HG03565 (cell line): ENCODE data around the gene PCSK4.
"Not testable (repeated sequence)": the region's sequence is repeated elsewhere in the genome, so short reads cannot be mapped to it uniquely, and the experiment has no call there.

Source experiments
- ATAC-seq: cut with Tn5 transposase; IDR thresholded peaks from one replicate; pipeline ENCODE4 v1.9.1; 2021; ENCODE audit warnings: mild to moderate bottlenecking, moderate library complexity; ENCODE audit not compliant: unreplicated experiment

Gene PCSK4

DNA sequence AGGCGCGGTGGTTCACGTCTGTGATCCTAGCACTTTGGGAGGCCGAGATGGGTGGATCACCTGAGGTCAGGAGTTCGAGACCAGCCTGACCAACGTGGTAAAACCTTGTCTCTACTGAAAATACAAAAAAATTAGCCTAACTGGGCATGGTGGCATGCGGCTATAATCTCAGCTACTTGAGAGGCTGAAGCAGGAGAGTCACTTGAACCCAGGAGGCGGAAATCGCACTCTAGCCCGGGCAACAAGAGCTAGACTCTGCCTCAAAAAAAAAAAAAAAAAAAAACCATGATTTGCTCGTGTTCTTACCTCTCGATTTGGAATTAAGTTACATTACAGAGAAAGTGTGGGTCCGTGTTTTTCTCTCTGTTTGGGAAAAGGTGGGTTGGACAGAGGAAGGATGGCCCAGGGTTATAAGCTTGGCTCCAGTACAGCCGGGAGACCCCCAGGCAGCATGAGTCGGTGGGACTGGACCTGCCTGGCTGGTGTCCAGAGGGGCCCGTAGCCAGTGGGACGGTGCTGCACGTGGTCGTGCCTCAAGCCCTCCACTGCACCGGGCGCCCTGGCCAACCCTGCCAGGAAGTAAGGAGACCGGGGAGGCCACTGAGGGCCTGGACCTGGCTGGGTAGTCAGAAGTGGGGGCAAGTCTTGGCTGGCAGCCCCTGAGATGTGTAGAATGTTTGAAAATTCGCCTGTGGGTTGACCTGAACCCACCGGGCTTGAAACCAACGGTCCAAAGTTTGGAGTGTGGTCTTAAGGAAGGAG, 48.3 kb downstream of the PCSK4 start:
- no peak for ATAC-seq

DNA sequence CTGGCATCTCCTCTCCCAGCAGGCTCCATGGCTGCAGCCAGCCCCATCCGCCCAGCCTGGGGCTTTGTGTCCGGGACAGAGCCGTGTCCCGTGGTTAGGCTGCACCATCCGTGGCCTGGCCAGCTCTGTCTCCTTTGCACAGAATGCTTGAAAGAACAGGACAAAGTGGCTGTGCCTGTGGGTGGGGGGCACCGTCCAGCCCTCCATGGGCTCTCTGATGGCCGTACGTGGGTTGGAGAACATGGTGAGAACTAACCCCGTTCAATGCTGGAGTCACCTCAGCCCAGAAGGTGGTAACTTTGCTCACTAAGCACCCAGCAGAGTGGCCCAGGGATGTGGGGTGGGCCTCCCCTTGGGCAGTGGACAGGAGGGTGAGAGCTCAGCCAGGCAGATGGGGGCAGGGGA, 49.1 kb downstream of the PCSK4 start:
- ATAC-seq: no peak

DNA sequence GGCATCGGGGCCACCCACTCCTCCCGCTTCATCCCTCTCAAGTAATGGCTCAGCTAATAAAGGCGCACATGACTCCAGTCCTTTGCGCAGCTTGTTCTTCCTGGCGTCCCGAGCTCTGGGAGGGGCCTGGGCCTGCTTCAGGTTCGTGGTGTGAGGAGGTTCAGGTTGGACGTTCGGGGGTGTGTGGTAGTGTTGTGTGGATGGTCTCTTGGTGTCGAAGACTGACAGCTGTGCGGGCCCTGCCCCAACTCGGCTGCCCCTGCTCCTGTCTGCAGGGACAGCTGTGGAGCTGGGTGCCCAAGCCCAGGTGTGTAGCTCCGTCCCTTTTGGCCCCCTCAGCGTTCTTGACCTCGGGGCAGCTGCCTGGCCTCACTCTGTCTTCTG, 49.7 kb downstream of the PCSK4 start:
- ATAC-seq: no peak

DNA sequence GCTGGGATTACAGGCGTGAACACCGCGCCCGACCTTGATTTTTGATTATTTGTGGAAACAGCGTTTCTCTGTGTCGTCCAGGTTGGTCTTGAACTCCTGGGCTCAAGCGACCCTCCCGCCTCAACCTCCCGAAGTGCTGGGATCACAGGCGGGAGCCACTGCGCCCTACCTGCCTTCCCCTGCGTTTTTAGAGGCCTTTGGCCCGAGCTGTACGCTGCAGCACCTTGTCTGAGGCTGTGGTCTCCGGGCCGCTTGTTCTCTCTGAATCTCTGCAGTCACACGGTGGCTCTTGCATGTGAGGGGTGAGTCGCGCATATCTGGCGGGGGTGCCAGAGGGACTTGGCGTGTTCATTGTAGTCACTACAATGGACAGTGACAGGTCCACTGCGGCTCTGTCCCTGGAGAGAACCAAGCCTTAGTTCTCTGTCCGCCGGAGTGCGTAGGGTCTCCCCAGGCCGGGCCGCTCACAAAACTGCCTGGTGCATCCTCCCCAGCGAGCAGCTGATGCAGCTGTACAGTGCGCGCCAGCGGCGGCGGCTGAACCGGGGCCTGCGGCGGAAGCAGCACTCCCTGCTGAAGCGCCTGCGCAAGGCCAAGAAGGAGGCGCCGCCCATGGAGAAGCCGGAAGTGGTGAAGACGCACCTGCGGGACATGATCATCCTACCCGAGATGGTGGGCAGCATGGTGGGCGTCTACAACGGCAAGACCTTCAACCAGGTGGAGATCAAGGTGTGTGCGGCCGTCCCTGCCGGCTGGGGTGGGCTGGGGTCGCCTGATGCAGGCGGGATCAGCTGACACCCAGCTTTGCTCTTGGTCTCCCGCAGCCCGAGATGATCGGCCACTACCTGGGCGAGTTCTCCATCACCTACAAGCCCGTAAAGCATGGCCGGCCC, 50.4 kb downstream of the PCSK4 start:
- ATAC-seq: not testable (repeated sequence)

DNA sequence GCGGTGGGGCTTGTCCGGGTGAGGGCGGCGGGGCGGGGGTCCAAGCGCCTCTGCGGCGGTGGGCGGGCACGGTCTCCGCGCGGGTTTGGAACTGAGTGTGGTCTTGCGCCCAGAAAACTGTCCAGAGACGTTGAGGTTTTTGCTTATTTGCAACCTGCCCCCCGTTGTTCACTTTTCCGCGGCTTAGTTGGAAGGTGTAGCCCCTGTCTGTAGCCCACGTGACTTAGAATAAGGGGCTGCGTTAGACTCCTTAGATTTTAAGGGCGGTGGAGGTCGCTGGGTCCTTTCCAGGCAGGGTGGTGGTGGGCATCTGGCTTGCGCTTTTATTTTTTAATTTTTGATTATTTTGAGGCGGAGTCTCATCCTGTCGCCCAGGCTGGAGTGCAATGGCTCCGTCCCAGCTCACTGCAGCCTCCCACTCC, 51.2 kb downstream of the PCSK4 start:
- ATAC-seq: no peak

DNA sequence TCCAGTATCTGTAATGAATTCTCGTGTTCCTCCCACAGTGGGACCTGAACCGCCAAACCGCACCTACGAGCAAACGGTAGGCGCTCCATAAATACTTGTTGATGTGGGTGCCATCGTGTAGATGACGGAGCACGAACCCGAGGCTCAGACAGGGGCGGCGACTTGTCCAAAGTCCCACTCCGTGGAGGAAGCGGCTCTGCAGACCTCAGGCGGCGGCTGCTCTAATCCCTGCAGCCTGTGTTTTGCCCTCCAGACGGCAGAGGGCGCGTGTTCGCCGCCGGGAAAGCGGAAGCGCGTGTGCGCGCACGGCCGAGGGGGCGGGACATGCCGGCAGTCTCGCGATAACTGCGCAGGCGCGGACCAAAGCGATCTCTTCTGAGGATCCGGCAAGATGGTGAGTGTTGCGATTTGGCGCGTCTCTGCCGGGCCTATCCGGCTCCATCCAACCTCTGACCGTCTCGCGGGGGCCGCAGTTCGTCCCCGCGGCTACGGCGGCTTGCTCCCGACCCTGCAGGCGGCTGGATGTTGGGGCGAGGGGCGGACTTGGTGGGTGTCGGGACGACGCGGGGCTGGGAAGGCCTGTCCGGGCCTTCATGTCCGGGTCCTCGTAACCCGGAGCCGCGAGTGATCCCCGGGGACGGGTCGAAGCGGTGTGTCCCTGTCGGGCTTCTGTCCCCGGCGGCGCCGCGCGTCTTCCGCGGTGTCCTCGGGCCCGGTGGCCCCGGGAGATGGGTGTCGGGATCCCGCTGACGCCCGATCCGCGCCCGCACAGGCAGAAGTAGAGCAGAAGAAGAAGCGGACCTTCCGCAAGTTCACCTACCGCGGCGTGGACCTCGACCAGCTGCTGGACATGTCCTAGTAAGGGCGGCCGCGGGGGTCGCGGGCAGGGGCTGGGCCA, 51.9 kb downstream of the PCSK4 start, which contains the start of gene RPS15:
TSS of gene RPS15 (plus strand) at position 362 of the 898 bp plus-strand sequence. CDS start at position 392, 30 bp downstream.
- peak; percentile 74 for ATAC-seq

DNA sequence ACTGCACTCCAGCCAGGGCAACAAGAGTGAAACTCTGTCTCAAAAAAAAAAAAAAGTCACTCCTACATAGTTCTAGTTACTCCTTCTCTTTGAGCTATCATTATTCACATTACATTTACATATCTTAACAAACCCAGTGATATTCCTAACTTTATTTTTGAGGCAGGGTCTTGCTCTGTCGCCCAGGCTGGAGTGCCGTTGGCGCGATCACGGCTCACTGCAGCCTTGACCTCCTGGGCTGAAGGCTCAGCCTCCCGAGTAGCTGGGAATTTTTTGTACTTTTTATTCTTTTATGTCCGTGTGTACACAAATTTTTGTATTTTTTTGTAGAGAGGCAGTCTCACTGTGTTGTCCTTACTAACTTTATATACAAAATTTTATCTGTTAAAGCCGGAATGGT, 52.5 kb downstream of the PCSK4 start:
- no peak for ATAC-seq

DNA sequence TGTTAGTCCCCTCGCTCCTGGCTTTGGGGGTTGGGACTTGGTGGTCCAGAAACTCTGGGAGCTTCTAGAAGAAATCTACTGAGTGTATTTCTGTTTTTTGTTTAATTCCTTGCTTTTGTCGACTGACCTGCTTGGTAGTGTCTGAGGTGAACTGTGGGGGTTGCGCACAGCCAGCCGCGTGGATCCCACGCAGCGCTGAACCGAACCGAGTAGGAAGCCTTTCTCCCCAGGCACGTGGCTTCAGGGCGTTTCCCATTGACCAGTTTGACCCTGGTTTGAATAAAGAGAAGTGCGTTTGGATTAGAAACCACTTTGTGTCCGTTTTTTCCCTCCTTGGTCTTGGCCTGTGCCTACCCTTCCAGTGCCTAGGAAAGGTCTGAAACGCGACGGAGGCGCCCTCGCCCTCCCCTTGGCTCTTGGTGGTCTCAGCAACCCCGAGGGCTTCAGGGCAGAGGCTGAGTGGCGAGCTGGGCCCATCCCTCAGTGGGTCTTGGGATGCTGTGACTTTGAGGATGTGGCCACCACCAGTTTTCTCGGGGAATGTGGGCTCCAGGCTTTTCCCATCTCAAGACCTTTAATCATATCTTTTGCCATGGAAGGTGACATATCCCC, 54.7 kb downstream of the PCSK4 start:
- ATAC-seq: no peak

DNA sequence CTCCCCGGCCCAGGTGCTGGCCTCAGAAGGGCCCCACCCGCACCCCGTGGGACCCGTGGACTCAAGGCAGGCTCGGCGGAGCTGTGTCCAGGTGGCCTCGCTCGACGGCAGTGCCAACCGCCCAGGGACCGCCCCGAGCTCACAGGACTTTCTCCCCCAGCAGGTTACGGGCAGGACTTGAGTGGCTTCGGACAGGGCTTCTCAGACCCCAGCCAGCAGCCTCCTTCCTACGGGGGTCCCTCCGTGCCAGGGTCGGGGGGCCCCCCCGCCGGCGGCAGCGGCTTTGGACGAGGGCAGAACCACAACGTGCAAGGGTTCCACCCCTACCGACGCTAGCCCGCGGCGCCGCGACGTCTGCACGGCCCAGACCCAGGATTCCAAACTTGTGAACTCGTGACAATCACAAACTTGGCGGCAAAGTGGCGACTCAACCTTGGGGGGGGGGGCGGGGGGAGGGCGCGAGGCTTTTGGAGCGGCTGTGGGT, 55.5 kb downstream of the PCSK4 start:
- no peak for ATAC-seq

DNA sequence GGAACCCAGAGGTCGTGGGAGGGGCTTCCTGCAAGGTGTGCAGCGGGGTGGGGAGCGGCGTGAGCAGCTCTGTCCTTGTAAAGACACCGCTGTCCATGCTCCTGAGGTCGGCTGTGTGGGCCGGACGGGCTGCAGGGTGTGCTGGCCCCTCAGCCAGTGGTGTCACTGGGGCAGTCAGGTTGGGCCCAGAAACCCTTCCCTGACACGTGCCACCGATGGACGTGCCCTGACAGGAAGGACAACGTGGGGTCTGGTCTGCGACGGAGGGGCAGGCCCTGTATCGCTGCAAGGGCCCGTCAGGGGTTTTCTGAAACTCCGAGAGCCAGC, 56.1 kb downstream of the PCSK4 start:
- no peak for ATAC-seq

DNA sequence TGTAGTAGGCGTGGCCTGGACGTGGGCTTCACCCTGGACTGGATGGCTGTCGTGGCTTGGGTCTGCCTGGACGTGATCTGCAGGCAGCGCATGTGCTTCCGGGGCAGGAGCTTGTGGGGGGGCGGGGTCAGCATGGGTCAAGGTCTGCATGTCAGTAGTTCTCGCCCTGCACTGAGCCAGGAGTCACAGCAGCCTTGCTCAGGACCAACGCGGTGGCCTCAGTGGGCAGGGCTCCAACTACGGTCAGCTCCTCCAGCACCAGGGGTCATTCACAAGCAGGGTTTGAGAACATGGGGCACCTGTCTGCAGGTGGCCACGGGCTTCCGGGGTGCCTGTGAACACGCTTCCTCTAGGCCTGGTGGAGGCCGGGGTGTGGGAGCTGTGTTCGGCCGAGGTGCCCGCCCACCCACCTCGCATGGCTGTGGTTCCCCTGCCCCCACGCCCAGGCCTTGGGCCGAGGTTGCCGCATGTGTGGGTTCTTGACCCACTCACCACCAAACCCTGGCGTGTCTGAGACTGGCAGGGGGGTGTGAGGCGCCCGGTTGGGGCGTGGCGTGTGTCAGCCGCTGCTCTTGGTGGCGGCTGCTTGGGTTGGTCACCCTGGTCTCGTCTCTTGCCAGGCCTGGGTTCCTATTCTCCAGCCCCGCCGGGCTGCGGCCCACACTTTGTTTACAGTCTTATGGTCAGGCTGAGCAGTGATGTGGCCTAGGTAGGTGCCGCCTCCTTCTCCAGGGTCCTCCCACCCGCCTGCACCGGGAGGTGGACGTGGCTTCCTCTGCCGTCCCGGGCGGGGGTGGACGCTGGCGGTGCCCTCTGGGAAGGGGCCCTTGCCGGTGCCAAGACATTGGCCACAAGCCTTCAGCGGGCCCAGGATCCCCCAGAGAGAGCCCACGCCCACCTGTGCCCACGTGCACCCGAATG, 56.8 kb downstream of the PCSK4 start:
- ATAC-seq: no peak

DNA sequence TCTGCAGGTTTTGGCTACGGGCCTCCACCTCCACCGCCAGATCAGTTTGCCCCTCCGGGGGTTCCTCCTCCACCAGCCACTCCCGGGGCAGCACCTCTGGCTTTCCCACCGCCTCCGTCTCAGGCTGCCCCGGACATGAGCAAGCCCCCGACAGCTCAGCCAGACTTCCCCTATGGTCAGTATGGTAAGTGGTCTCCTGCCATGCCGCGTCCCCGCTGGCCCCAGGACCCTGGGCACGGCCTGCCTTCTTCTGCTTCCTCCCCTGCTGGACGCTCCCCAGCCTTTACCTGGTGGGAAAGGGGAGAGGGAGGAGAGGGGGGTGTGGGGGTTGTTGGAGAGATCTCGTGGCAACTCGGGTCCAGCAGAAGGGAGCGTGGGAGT, 57.7 kb downstream of the PCSK4 start:
- ATAC-seq: no peak

DNA sequence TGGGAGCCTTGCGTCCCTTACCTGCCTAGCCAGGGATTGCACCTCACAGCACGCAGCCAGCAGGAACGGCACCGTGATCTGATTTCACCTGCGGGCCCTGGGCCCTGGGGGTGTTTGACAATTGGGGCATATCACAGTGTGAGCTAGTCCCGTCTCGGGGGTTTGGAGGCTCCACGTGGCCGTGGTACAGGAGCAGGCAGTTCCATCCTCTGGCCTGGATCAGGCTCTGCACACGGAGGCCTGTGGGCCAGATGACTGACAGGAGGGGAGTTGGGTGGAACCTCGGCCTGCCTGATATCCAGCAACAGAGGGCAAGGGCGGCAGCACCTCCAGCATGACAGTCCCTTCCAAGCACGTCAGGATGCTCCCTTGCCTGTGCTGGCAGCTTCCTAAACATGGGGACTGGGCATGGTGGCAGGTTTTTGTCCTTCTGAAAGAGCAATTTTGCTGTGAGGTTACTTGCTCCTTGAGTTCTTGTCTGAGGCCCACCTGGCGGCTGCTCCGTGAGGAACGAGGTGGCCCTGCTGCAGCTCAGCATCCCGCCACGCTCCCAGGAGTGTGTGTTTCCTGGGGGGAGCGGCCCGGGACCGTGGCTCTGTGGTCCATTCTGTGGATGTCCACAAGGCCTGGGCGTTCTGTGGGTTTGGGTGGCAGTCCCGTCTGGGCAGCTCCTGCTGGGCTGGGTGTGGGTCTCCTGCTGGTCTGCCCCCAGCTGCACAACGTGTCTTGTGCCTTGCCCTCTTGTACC, 58.2 kb downstream of the PCSK4 start:
- ATAC-seq: no peak
